HepG2 (cell line): ENCODE data around the gene HES7. TPM values are rescaled to one million over a fixed set of nuclear protein-coding genes. Genes with fewer than 3 reads are reported as not detected.

Source experiments
- ATAC-seq: fragments of 200-7000 bp; cut with Tn5 transposase; 3 replicates; pipeline ENCODE4 v1.9.1; 2020; ENCODE audit warnings: mild to moderate bottlenecking, moderate library complexity
- BruUV-seq: library from RNA; stranded (reverse); fragments of 400-500 nt; replicated peaks from 2 replicates; lab custom pipeline; 2021; lab: Mats Ljungman, UMichigan
- CTCF ChIA-PET: fragments of 300-600 bp; formaldehyde crosslinking; extraction: SDS; loops from one replicate; lab custom pipeline; 2021; ENCODE audit warnings: low total read pairs, inconsistent platforms, low intra/inter-chr PET ratio; lab: Yijun Ruan, JAX
- POLR2A ChIA-PET: fragments of 350-600 bp; sonication (Branson Sonifier 250); formaldehyde crosslinking; loops from one replicate; lab custom pipeline; 2020; ENCODE audit warnings: antibody characterized with exemption, inconsistent platforms; lab: Yijun Ruan, JAX
- DNase-seq: peaks from one replicate; pipeline ENCODE4 v3.0.0-alpha.2; 2015; ENCODE audit warnings: low spot score
- FAIRE-seq: peaks from 3 replicates; lab custom pipeline; 2011; peaks lifted over from hg19 to GRCh38; lab: Jason Lieb, UNC
- H2AFZ ChIP-seq: one replicate; pipeline ENCODE4 v1.6.1; 2011; ENCODE audit warnings: low read length, inconsistent platforms
- H3K27ac ChIP-seq: fragments of 300-600 bp; 3 replicates; pipeline ENCODE4 v1.8.0; 2011; ENCODE audit warnings: mixed run types, mild to moderate bottlenecking, mixed read lengths, low read length, inconsistent platforms; ENCODE audit not compliant: insufficient read depth; ENCODE audit errors: extremely low read length
- H3K27me3 ChIP-seq, 2 experiments: fragments of 200-600 bp in 1 of 2; 2 replicates in 1 of 2; 3 replicates in 1 of 2; pipeline versions ENCODE4 v1.6.0 to v1.8.0; 2011; ENCODE audit warnings: low read length in 2 of 2, mild to moderate bottlenecking in 2 of 2, moderate library complexity in 2 of 2, inconsistent platforms in 1 of 2; ENCODE audit not compliant: insufficient read depth in 2 of 2, control insufficient read depth in 1 of 2
- H3K36me3 ChIP-seq, 2 experiments: fragments of 200-600 bp in 1 of 2; replicated peaks in 1 of 2; 2 replicates in 1 of 2; 3 replicates in 1 of 2; pipeline versions ENCODE4 v1.5.1 to v1.8.0; 2011; ENCODE audit warnings: low read length in 2 of 2, inconsistent platforms in 1 of 2; ENCODE audit not compliant: insufficient read depth in 2 of 2, control insufficient read depth in 1 of 2
- H3K4me1 ChIP-seq: 2 replicates; pipeline ENCODE4 v1.5.1; 2012; ENCODE audit warnings: low read length, inconsistent platforms; ENCODE audit not compliant: insufficient read depth
- H3K4me2 ChIP-seq: 2 replicates; pipeline ENCODE4 v1.6.0; 2011; ENCODE audit warnings: low read depth, low read length, inconsistent platforms
- H3K4me3 ChIP-seq, 3 experiments: fragments of 200-600 bp in 1 of 3; sonication (generic), shearing (Covaris generic) in 1 of 3; replicated peaks in 1 of 3; 2 replicates each; pipeline ENCODE4 v1.5.1; 2011 to 2016; ENCODE audit warnings: low read length in 3 of 3, inconsistent platforms in 2 of 3, low read depth in 2 of 3, mild to moderate bottlenecking in 2 of 3, control low read depth in 1 of 3, mixed read lengths in 1 of 3; ENCODE audit not compliant: insufficient read depth in 1 of 3
- H3K79me2 ChIP-seq: one replicate; pipeline ENCODE4 v1.6.1; 2011; ENCODE audit warnings: low read length, inconsistent platforms; ENCODE audit not compliant: insufficient read depth
- H3K9ac ChIP-seq: 2 replicates; pipeline ENCODE4 v1.6.0; 2011; ENCODE audit warnings: mild to moderate bottlenecking, low read depth, low read length, inconsistent platforms; ENCODE audit not compliant: insufficient read depth
- H3K9me3 ChIP-seq: 2 replicates; pipeline ENCODE4 v1.5.1; 2012; ENCODE audit warnings: mild to moderate bottlenecking, low read length
- H4K20me1 ChIP-seq: 2 replicates; pipeline ENCODE4 v1.6.0; 2011; ENCODE audit warnings: inconsistent platforms, mild to moderate bottlenecking, low read length, moderate library complexity; ENCODE audit not compliant: insufficient read depth
- AHR ChIP-seq: IDR thresholded peaks from 2 replicates; pipeline ENCODE4 v1.6.1; 2018; ENCODE audit warnings: missing genetic modification reagents, missing compliant biosample characterization
- GATAD1 ChIP-seq: IDR thresholded peaks from 2 replicates; pipeline ENCODE4 v1.6.1; 2016; ENCODE audit warnings: missing genetic modification reagents, missing compliant biosample characterization
- HOXA9 ChIP-seq: sonication (generic); formaldehyde crosslinking; IDR thresholded peaks from 2 replicates; pipeline ENCODE4 v1.8.1; 2022; ENCODE audit warnings: missing genetic modification reagents, mild to moderate bottlenecking, moderate library complexity, borderline replicate concordance
- RARA ChIP-seq: IDR thresholded peaks from 2 replicates; pipeline ENCODE4 v1.6.1; 2016; ENCODE audit warnings: missing genetic modification reagents, missing compliant biosample characterization
- ZSCAN9 ChIP-seq: IDR thresholded peaks from 2 replicates; pipeline ENCODE4 v1.6.1; 2016; ENCODE audit warnings: borderline replicate concordance
- WGBS: methylation state at CpG from one replicate; pipeline ENCODE4 v1.1.6; 2017; ENCODE audit warnings: low lambda C conversion rate; 5-methylcytosine and 5-hydroxymethylcytosine counted together
- in situ Hi-C: cut with HindIII; loops from 2 replicates; pipeline ENCODE4 v1.10.0; 2017; ENCODE audit warnings: low pct_unique_long_range_greater_than_20kb; ENCODE audit not compliant: extremely low pct_ligation_motif_present
- intact Hi-C: fragments of 100-400 bp; cut with micrococcal nuclease; formaldehyde crosslinking; loops from one replicate; pipeline ENCODE4 v1.10.0; 2022; ENCODE audit not compliant: unreplicated experiment
- polyA plus RNA-seq, 8 experiments: library from polyadenylated mRNA; depleted of rRNA in 3 of 8; stranded (reverse) in 7 of 8; unstranded in 1 of 8; fragments of >200 nt; fragmentation: Illumina TruSeq in 4 of 8; extraction: Trizol in 4 of 8; gene quantifications; 2 replicates each; pipeline versions ENCODE4 v1.2.1 to v1.2.3, GENCODE V29; 2011 to 2016; ENCODE audit warnings: low read depth in 4 of 8, missing spikeins in 1 of 8, mixed read lengths in 1 of 8; ENCODE audit not compliant: insufficient read depth in 1 of 8
- total RNA-seq, 5 experiments: library from RNA; depleted of rRNA; stranded (reverse); fragments of >200 nt; fragmentation: Illumina TruSeq; extraction: Trizol; gene quantifications; 2 replicates each; pipeline ENCODE4 v1.2.3, GENCODE V29; 2016; ENCODE audit warnings: low read depth in 1 of 5

The HES7 gene
- total and polyA plus RNA-seq, 2 of the 13 experiments (the other 11 are each of a cell fraction or from before 2014, with no cell fraction given): not detected

DNA sequence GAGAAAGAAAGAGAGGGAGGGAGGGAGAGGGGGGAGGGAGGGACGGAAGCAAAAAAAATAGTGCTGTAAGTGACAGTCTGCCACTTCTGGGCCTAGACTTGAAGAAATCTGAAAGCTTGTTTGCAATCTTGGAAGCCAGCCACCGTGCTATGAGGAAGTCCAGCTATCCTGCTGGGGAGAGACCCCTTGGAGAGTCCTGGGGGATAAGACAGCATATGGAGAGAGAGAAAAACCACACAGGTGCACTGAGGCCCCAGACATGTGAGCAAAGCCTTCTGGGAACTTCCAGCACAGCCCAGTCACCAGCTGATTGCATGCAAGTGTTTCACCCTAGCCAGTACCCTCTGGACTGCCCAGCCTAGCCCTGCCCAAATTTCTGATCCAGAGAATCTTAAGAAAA, 23.8 kb downstream of the HES7 start:
- in situ Hi-C loops: no loop called here
- WGBS: 1% methylated on average over 2 of the region's 2 CpGs
- CTCF ChIA-PET: no interaction called here

GRCh38 chr17:8096541-8096940, 27.4 kb downstream of the HES7 start:
- no TSS peak for BruUV-seq
- Histone ChIP-seq H2AFZ (no peak overlapping the region), H3K9ac (no peak overlapping the region), H3K27ac (no peak overlapping the region), H3K4me1 (no peaks in the 10 kb centered on the region; the same call in 1 of the 2 replicates), H3K4me3 (no peak overlapping the region), H3K36me3 (no peaks in the 10 kb centered on the region), H3K4me2 (no peak overlapping the region), H3K27me3 (peaks cover 1 to 40% of the 10 kb centered on the region in 2 experiments; a peak in 4 of 5 replicates), H4K20me1 (no peaks in the 10 kb centered on the region), H3K79me2 (no peaks in the 10 kb centered on the region), H3K9me3 (no peaks in the 10 kb centered on the region)
- TF ChIP-seq AHR (CRISPR knock-in tag) (no peak), RARA (no peak)
- ChIA-PET POLR2A (no interaction called here), CTCF (no interaction called here)
- FAIRE-seq: no peak
- intact Hi-C loops (no loop called here), in situ Hi-C loops (no loop called here)
- ATAC-seq: no peak
- DNase-seq: no peak
- WGBS: 78% methylated on average over 8 of the region's 8 CpGs

More for the DNA sequence above, 23.8 kb downstream of the HES7 start:
- Histone ChIP-seq H2AFZ (no peak overlapping the region), H3K36me3 (no peaks in the 10 kb centered on the region), H3K9ac (no peak overlapping the region), H3K4me3 (no peak overlapping the region)
- POLR2A ChIA-PET: no interaction called here
- ATAC-seq (no peak), FAIRE-seq (no peak), DNase-seq (no peak)
- TF ChIP-seq ZSCAN9 (CRISPR knock-in tag) (no peak), HOXA9 (no peak), GATAD1 (no peak)
- TF ChIP-seq, all 625 proteins: peak for 0
- Histone ChIP-seq H3K27ac (no peak overlapping the region), H3K27me3 (peaks cover 4 to 54% of the 10 kb centered on the region in 2 experiments), H3K4me1 (no peaks in the 10 kb centered on the region; the same call in 1 of the 2 replicates), H3K4me2 (no peak overlapping the region), H4K20me1 (no peaks in the 10 kb centered on the region), H3K79me2 (no peaks in the 10 kb centered on the region), H3K9me3 (no peaks in the 10 kb centered on the region)
- no TSS peak for BruUV-seq
- intact Hi-C loops: no loop called here
